Keratinocyte (primary cell): ENCODE results near the gene SLC9A6. TPM values are rescaled to one million over a fixed set of nuclear protein-coding genes. Genes with fewer than 3 reads are reported as not detected.

Experiments used
- DNase-seq: peaks from one replicate; pipeline ENCODE4 v3.0.0-alpha.2; 2011; ENCODE audit warnings: low read depth, missing footprints, low spot score
- FAIRE-seq: peaks from 2 replicates; lab custom pipeline; 2011; peaks lifted over from hg19 to GRCh38; lab: Jason Lieb, UNC
- H2AFZ ChIP-seq: 2 replicates; pipeline ENCODE4 v1.6.0; 2012; ENCODE audit warnings: low read length, control low read depth, inconsistent platforms; ENCODE audit not compliant: control insufficient read depth
- H3K27ac ChIP-seq: 2 replicates; pipeline ENCODE4 v1.5.1; 2011; ENCODE audit warnings: low read length; ENCODE audit not compliant: control insufficient read depth, insufficient read depth
- H3K27me3 ChIP-seq: 3 replicates; pipeline ENCODE4 v1.6.0; 2011; ENCODE audit warnings: low read length; ENCODE audit not compliant: control insufficient read depth, insufficient read depth; ENCODE audit errors: extremely low read depth
- H3K36me3 ChIP-seq, 2 experiments: 2 replicates in 1 of 2; 3 replicates in 1 of 2; pipeline ENCODE4 v1.5.1; 2011; ENCODE audit warnings: low read length in 2 of 2, mild to moderate bottlenecking in 1 of 2; ENCODE audit not compliant: control insufficient read depth in 2 of 2, insufficient read depth in 2 of 2; ENCODE audit errors: extremely low read depth in 1 of 2
- H3K4me1 ChIP-seq: 3 replicates; pipeline ENCODE4 v1.5.1; 2011; ENCODE audit warnings: low read length; ENCODE audit not compliant: control insufficient read depth, insufficient read depth; ENCODE audit errors: extremely low read depth
- H3K4me2 ChIP-seq: 3 replicates; pipeline ENCODE4 v1.6.0; 2011; ENCODE audit warnings: low read depth, low read length; ENCODE audit not compliant: control insufficient read depth, insufficient read depth; ENCODE audit errors: extremely low read depth
- H3K4me3 ChIP-seq, 3 experiments: fragments of 200-600 bp in 1 of 3; sonication (generic) in 1 of 3; 2 replicates in 2 of 3; 3 replicates in 1 of 3; pipeline ENCODE4 v1.5.1; 2011 to 2016; ENCODE audit warnings: low read length in 3 of 3, mild to moderate bottlenecking in 3 of 3, control low read depth in 2 of 3, inconsistent platforms in 1 of 3, low read depth in 1 of 3, mixed read lengths in 1 of 3, mixed run types in 1 of 3, moderate library complexity in 1 of 3; ENCODE audit not compliant: control insufficient read depth in 2 of 3, insufficient read depth in 2 of 3; ENCODE audit errors: extremely low read depth in 1 of 3
- H3K79me2 ChIP-seq: 2 replicates; pipeline ENCODE4 v1.6.0; 2012; ENCODE audit warnings: low read length; ENCODE audit not compliant: control insufficient read depth, insufficient read depth
- H3K9ac ChIP-seq: 3 replicates; pipeline ENCODE4 v1.6.0; 2011; ENCODE audit warnings: low read length; ENCODE audit not compliant: control insufficient read depth, insufficient read depth; ENCODE audit errors: extremely low read depth
- H3K9me1 ChIP-seq: 3 replicates; pipeline ENCODE4 v1.6.0; 2011; ENCODE audit warnings: low read length; ENCODE audit not compliant: control insufficient read depth, insufficient read depth; ENCODE audit errors: extremely low read depth
- H3K9me3 ChIP-seq: 2 replicates; pipeline ENCODE4 v1.5.1; 2012; ENCODE audit warnings: low read depth, low read length; ENCODE audit not compliant: control insufficient read depth
- H4K20me1 ChIP-seq: 3 replicates; pipeline ENCODE4 v1.6.0; 2011; ENCODE audit warnings: low read length; ENCODE audit not compliant: control insufficient read depth, insufficient read depth; ENCODE audit errors: extremely low read depth
- EZH2 ChIP-seq: IDR thresholded peaks from one replicate; pipeline ENCODE4 v1.6.1; 2012; ENCODE audit warnings: inconsistent platforms, mild to moderate bottlenecking, low read length, moderate library complexity
- dilution Hi-C: fragments of 300-500 bp; cut with MboI; formaldehyde crosslinking; loops from one replicate; pipeline ENCODE4 v1.7.0; 2020; ENCODE audit warnings: low sequenced_read_pairs; ENCODE audit not compliant: extremely low pct_ligation_motif_present
- polyA plus RNA-seq, 5 experiments: library from polyadenylated mRNA; depleted of rRNA in 3 of 5; stranded (reverse) in 3 of 5; stranded (forward) in 1 of 5; unstranded in 1 of 5; fragments of >200 nt; gene quantifications; 1 replicate in 1 of 5; 2 replicates in 3 of 5; 3 replicates in 1 of 5; pipeline versions ENCODE4 v1.2.1 to v1.2.3, GENCODE V29; 2011 to 2012; ENCODE audit warnings: missing spikeins in 2 of 5, low read depth in 1 of 5, low replicate concordance in 1 of 5
- TF ChIP-seq, protein P1 (sequence below), 3 experiments: IDR thresholded peaks in 1 of 3; conservative IDR thresholded peaks in 1 of 3; optimal IDR thresholded peaks in 1 of 3; 2 replicates in 2 of 3; 3 replicates in 1 of 3; pipeline versions ENCODE3 to v1.5.1; 2011; ENCODE audit warnings: low read length in 3 of 3, mild to moderate bottlenecking in 3 of 3, moderate library complexity in 2 of 3, control low read depth in 1 of 3, inconsistent platforms in 1 of 3; ENCODE audit not compliant: insufficient read depth in 2 of 3; ENCODE audit errors: extremely low read depth in 1 of 3

The SLC9A6 gene
- polyA plus RNA-seq, 1 donor (not counting 4 experiments of a cell fraction or from before 2014, with no cell fraction given), result 17.4 TPM

DNA sequence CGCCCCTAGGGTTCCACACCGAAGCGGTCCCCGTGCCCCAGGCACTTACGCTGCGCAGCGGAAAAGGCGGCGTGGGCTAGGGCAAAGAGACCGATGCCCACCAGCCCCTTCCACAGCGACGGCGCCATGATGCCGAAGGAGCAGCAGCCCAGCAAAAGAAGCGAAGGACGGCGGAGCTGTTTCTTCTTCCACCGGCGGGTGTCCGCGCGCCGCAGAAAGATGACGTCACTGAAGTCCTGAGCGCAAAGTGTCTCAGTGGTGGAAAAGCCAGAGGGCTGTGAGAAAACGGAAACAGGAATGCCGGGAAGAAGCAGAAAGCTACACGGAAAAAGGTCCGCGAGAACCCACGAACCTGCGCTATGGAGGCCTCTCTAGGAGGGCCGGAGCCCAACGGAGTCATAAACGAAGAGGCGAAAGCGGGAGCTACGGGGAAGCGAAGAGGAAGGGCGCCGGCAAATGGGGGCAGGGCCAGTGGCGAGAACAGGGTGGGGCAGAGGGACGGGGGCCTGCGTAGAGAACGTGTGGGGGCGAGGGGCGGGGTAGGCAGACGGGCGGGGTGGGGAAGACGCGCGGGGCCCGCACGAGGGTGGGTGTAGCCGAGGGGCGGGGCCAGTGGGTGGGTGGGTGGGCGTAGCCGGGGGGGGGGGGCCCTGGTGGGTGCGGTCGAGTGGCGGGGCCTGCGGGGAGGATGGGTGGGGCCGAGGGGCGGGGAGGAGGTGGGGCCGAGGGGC is 11.5 kb upstream of the SLC9A6 start, which contains the start of gene MMGT1:
Gene MMGT1 (minus strand): TSS at position 441 of the 731 bp plus-strand sequence. CDS start 313 bp downstream, at position 128.
- Histone ChIP-seq H3K4me1 (peaks cover 9% of the 10 kb centered on the region), H4K20me1 (no peaks in the 10 kb centered on the region), H3K36me3 (no peaks in the 10 kb centered on the region), H3K27ac (peak within 1 kb of the TSS; percentile 78), H3K9me1 (no peaks in the 10 kb centered on the region), H3K9ac (peak within 1 kb of the TSS; percentile 80), H3K4me3 (peak within 1 kb of the TSS; percentile 57 to 86 (median 81)), H2AFZ (peak within 1 kb of the TSS; percentile 86), H3K27me3 (no peaks in the 10 kb centered on the region), H3K4me2 (peak within 1 kb of the TSS; percentile 88), H3K9me3 (no peaks in the 10 kb centered on the region), H3K79me2 (peaks cover 30% of the 10 kb centered on the region)
- TF ChIP-seq, protein P1, sequence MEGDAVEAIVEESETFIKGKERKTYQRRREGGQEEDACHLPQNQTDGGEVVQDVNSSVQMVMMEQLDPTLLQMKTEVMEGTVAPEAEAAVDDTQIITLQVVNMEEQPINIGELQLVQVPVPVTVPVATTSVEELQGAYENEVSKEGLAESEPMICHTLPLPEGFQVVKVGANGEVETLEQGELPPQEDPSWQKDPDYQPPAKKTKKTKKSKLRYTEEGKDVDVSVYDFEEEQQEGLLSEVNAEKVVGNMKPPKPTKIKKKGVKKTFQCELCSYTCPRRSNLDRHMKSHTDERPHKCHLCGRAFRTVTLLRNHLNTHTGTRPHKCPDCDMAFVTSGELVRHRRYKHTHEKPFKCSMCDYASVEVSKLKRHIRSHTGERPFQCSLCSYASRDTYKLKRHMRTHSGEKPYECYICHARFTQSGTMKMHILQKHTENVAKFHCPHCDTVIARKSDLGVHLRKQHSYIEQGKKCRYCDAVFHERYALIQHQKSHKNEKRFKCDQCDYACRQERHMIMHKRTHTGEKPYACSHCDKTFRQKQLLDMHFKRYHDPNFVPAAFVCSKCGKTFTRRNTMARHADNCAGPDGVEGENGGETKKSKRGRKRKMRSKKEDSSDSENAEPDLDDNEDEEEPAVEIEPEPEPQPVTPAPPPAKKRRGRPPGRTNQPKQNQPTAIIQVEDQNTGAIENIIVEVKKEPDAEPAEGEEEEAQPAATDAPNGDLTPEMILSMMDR (optimal IDR thresholded peaks at IDR 0.05 in 1 of 3, IDR thresholded peaks at IDR 0.05 in 1 of 3, conservative IDR thresholded peaks at IDR 0.05 in 1 of 3; ENCODE audit: extremely low read depth in 1 of 3, insufficient read depth in 2 of 3, low read length in 3 of 3), result no peak
- no peak for TF ChIP-seq EZH2
- dilution Hi-C loops, result no loop called here
- FAIRE-seq, result no peak
- DNase-seq, result peak; percentile 19

- Histone ChIP-seq H3K9me1 (no peaks in the 10 kb centered on the region), H3K4me2 (peak overlapping the region; percentile 58), H3K79me2 (peaks cover 27% of the 10 kb centered on the region), H3K4me3 (peak overlapping the region in 2 of 3 experiments; percentile 18 to 26), H4K20me1 (no peaks in the 10 kb centered on the region), H3K9ac (no peak overlapping the region), H3K9me3 (no peaks in the 10 kb centered on the region), H3K27ac (no peak overlapping the region), H3K27me3 (no peaks in the 10 kb centered on the region), H3K36me3 (no peaks in the 10 kb centered on the region), H2AFZ (no peak overlapping the region), H3K4me1 (peaks cover 9% of the 10 kb centered on the region)
- FAIRE-seq (no peak), DNase-seq (no peak)
- dilution Hi-C loops, result no loop called here
- no peak for TF ChIP-seq EZH2
- TF ChIP-seq, protein P1 (optimal IDR thresholded peaks at IDR 0.05 in 1 of 3, IDR thresholded peaks at IDR 0.05 in 1 of 3, conservative IDR thresholded peaks at IDR 0.05 in 1 of 3; ENCODE audit: extremely low read depth in 1 of 3, insufficient read depth in 2 of 3, low read length in 3 of 3), result no peak
Measured at GRCh38 chrX:135974279-135974856, 10.9 kb upstream of the SLC9A6 start.
